GM21717 (cell line): Measurements from ENCODE around the gene EDN1.

Source experiments
- ATAC-seq: cut with Tn5 transposase; IDR thresholded peaks from one replicate; pipeline ENCODE4 v1.9.1; 2021; ENCODE audit warnings: mild to moderate bottlenecking, moderate library complexity; ENCODE audit not compliant: unreplicated experiment

The EDN1 gene

DNA sequence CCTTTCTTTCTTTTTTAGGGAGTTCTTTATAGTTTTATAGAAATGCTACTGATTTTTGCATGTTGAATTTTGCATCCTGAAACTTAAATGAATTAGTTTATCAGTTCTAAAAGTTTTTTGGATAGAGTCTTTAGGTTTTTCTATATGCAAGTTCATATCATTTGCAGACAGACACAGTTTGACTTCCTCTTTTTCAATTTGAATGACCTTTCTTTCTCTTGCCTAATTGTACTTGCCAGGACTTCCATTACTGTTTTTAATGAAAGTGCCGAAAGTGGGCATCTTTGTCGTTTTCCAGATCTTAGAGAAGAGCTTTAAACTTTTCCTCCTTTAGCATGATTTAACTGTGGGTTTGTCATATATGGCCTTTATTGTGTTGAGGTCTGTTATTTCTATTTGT lies 21.1 kb upstream of the EDN1 start:
- ATAC-seq, result no peak

DNA sequence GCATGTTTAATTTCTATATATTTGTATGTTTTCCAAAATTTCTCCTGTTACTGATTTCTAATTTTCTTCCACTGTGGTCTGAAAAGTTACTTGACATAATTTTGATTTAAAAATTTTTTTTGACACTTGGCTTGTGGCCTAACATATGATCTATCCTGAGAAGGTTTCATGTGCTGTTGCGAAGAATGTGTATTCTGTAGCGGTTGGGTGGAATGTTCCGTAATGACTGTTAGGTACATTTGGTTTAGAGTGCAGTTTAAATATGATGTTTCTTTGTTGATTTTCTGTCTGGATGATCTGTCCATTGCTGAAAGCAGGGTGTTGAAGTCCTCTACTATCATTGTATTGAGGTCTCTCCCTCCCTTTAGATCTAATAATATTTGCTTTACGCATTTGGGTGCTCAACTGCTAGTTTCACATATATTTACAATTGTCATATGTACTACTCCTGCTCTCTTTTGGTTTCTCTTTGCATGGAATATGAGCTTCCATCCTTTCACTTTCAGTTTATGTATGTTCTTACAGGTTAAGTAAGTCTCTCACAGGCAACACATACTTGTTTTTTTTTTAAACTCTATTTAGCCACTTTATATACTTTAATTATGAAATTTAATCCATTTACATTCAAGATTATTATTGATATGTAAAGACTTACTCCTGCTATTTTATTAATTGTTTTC lies 19.5 kb upstream of the EDN1 start:
- no peak for ATAC-seq

DNA sequence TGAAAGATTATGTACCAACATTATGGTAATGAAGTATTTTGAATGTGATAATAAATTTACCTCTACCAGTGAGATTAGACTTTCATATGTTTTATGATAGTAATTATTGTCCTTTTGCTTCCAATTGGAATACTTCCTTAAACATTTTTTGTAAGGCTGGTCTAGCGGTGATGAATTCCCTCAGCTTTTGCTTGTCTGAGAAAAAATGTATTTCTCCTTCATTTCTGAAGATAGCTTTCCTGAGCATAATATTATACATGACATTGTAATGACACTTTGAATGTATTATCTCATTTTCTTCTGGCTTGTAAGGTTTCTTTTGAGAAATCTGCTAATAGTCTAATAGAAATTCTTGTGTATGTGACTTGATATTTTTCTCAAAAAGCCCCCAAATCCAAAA lies 18.6 kb upstream of the EDN1 start:
- ATAC-seq, result no peak

DNA sequence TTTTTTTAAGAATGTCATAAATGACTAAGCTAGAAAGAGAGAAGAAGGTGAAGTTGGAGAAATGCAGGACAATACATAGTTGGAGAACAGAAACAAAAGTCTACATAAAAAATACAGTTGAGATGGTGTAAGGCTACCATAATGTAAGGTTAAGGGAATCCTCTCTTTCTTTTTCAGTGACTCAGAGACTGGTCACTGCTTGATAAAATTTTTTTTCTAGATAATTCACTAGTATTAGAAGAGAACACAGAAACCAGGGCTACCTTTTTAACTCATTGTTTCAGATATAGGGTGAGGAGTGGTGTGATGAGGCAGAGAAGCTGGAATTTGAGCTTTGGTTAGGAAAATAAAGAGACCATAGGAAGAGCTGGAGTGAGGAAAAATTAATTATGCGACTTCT lies 18.2 kb upstream of the EDN1 start:
- ATAC-seq, result no peak

DNA sequence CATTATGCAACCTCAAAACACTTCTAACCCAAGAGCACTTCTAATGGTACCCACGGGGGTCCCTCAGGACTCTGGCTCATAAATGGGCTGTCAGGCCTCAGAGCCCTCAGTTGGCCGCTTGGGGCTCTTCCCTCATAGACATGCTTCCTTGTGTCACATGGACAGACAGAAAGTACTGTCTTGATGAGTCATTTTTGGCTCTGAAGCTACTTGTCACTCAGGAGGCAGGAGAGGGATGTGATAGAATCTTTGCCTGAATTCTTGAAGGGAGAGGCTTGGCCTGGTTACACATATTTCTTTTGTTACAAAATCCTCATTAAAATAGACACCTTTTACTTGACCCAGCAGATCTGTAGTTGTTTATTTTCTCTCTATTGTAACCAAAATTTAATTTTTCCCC lies 15.1 kb upstream of the EDN1 start:
- no peak for ATAC-seq

DNA sequence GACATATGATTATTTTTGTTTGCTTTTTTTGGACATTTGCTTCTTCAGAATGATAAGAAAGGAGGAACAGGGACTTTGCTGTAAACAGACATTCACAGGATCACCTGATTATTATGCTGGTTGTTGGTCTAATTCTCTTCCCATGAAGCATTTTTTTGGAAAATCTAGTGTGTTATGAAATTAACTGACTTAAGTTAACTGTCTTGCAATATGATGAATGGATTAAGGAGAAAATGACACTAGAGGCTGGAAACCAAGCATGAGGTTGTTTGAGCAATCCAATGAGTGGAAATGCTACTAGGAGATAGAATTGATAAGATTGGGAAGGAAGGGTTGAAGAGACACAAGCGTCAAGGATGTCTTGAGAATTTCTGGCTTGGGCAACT lies 13.2 kb upstream of the EDN1 start:
- ATAC-seq, result no peak

DNA sequence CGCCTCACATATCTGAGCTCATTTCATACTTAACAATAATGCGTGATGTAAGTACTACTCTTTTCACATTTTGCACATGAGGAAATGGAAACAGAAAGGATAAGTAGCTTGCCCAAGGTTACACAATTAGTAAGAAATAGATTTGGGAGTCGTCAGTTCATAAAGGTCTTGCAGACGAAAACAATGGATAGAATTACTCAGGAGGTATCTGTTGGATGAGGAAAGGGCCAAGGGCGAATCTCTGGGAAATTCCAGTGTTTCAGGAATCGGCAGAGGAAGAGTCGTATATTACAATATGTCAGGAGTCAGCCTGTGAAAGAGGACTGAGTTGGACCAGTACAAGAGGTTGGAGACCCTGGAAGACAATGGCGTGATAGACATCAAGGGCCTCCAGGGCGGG lies 12.8 kb upstream of the EDN1 start:
- ATAC-seq, result no peak

DNA sequence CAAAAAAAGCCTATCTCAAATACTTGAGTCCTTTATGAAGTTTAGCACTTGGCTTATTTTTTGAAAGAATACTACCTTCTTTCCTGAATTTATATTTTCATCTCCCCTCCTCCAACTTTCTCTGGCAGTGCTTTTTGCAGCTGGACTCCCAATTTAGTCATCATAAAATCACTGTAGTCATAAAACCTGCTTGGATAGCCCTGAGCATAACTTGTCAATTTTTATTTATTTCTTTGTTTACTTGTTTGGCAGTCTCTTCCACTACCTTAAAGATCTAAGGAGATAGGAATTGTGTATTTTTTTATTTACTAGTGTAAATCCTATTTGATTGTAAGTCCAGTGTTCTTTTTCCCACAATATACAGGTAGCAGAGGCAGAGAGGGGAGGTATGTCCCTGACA lies 11.2 kb upstream of the EDN1 start:
- no peak for ATAC-seq

DNA sequence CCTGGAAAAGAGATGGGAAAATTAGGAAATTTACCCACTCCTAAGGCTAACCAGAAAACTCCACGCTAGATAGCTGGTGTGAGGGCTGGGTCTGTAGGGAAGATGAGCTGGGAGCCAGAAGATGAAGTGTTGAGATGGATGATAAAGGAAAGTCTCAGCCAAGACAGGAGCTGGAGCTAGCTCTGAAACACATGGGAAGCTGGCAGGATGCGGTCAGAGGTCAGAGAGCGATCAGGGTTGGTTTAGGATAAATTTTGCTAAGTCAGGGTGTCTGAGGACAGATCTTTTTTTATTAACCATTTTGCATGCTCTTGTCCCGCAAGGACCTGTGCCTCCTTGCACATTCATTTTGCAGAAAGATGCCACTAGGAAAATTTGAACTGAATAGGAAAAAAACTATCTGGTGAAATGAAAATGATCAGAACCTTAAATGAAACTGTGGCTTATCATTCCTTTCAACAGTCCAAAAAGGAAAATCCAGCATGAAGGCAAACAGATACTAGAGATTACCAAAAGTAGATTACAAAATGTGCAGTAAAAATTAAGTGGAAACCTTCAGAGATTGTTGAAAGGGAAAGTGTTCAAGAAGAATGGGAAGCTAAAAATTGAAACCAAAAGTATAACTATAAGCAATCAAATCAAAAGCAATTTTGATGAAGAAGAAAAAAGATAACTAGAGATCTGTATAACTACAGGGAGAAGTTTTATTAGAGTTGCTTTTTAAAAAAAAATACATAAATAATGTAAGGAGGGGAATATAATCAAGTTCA lies 10.7 kb upstream of the EDN1 start:
- ATAC-seq, result no peak

DNA sequence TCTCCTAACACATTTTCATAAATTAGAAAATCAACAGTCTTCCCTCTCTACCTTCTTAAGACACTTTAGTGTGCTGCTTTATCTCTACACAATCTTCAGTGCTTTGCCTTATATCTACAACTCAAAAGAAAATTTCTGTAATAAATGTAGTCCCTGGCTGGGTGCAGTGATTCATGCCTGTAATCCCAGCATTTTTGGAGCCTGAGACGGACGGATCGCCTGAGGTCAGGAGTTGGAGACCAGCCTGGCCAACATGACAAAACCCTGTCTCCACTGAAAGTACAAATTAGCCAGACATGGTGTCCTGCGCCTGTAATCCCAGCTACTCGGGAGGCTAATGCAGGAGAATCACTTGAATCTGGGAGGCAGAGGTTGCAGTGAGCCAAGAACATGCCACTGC lies 9.7 kb upstream of the EDN1 start:
- ATAC-seq, result no peak

DNA sequence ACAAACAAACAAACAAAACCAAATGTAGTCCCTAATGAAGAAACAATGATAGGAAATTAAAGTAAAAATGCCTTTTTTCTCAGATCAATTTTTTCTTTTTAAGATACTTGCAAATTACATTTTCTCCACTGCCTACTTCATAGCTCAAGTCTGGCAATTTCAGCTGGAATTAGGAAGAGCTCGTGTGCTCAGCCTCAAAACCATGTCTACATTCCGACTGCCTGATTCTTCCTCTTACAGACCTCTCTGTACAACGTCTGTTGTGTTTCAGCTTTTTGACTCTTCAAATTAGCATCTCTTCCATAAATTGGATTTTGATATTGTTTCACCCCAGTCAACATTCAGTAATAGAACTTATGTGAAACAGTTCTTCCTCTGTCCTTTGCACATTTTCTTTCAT lies 9.3 kb upstream of the EDN1 start:
- no peak for ATAC-seq

DNA sequence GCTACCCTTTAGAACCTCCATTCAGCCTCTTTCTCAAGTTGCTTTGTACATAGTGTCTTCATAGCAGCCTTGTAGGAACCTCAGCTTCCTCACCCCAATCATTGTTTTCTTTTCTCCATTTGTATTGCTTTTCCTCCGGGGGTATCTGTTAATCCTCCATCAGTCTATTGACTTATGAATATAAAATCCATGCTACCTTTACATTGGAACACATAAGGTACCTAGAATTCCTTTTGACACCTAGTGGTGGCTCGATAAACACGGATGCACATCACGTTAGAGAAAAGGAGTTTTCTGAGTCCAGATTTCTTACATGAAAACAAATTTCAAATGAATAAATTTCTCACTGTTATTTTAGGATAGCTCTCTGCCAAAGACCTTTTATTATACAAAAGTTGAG lies 6.3 kb upstream of the EDN1 start:
- ATAC-seq, result no peak

DNA sequence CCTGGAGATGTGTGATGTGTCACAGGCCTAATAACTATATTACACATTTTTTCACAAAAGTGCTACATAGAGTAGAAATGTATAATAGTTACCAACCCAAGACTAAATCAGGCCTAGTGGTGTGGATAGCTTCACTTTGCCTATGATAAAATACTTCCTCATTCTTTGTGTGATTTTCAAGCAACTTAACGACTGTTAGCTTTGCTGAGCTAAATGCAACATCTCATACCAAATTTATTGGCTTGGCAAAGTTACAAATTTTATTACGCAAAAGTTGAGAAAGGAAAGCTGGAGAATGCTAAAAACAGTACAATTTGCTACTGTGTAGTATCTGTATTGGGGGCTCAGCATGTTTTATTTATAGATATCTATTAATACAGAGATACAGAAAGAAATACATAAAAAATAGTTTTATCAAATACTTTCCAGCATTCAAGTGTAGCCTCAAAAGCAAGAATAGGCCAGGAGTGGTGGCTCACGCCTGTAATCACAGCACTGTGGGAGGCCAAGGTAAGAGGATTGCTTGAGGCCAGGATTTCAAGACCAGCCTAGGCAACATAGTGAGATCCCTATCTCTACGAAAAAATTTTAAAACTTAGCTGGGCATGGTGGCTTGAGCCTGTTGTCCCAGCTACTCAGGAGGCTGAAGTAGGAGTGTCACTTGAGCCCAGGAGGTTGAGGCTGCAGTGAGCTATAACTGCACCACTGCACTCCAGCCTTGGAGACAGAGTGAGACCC lies 3.6 kb upstream of the EDN1 start:
- ATAC-seq, result no peak

DNA sequence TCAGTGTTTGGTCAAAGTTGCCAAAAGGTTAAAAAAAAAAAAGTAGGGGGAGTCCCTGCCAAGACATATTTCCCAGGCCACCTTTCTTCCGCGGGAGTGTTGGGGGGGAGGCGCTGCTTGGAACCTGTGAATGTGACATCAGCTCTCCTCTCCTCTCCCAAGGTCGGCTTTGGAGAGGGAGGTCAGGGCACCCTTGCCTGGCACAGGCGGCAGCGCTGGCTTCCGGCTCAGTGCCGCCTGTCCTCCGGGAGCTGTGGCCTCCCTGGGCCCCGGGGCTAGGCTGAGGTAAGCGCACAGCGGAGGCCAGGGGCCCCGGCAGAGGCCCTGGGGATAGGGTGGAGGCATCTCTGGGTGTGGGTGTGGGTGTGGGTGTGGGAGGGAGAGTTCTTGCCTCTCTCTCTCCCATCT lies 1.9 kb upstream of the EDN1 start:
- no peak for ATAC-seq

DNA sequence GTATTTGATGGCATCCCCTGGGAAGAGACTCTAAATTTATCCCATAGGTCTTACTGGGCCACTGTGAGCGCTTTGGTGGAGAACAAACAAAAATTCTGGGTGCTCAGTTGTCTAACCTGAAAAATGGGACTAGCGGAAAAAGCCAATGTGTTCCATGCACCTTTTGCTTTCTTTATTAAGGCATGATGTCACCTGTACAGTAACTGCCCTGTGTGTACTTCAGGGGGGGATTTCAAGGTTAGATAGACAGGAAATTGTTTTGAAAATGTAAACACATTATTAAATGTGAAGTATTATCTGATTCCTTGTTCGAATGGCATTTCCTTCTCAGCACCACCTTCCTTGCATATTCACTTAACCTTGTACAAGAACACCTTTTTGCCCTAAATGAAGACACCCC lies 1.2 kb upstream of the EDN1 start:
- no peak for ATAC-seq

DNA sequence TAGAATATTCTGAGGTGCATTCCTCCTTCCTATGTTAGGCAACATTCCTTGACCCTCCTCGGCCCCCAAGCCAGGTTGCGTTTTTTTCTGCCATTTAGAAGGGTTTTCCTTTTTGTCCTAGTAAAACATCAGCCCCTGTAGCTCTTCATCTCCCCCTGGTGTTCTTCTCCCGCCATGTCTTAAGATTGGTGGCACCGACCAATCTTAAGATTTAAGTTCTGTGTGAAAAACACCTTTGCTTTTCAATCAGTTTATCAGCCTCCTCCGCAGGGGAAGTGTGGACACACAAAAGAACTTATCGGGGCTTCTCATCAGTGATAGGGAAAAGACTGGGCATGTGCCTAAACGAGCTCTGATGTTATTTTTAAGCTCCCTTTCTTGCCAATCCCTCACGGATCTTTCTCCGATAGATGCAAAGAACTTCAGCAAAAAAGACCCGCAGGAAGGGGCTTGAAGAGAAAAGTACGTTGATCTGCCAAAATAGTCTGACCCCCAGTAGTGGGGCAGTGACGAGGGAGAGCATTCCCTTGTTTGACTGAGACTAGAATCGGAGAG lies 719 bp upstream of the EDN1 start:
- no peak for ATAC-seq

DNA sequence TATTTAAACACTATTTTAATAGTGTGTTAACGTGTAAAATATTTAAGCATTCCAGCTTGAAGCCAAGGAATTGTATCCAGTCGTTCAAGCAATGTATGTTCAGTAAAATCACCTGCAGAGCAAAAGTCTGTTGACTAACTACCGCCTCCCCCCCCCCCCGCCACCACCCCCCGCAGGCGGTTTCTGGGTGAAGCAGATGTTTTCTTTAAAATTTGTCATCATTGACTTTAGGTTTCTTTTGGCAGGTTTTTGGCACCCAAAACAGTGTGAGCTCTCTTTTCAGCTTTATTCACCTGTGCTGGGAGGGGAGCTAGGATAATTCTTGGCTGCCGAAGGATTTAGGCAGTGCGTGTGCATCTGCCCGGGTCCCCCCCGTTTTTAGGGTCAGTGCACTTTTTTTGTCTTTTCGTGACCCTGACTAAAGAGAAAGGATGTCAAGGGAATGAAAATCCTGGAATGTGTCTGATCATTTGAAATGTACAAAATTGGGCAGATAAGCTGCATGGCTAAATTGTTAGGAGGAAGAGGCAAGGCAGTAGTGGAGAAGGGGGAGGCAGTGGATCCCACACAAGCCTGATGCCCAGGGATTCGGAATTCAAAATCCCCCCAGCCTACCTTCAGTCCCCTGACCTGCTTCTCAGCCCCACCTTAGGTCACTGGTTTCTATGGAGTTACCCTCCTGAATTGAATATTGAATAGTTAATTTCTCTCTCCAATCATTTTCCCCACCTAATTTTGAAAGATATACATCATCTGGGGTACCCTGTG lies 1.1 kb downstream of the EDN1 start:
- no peak for ATAC-seq

DNA sequence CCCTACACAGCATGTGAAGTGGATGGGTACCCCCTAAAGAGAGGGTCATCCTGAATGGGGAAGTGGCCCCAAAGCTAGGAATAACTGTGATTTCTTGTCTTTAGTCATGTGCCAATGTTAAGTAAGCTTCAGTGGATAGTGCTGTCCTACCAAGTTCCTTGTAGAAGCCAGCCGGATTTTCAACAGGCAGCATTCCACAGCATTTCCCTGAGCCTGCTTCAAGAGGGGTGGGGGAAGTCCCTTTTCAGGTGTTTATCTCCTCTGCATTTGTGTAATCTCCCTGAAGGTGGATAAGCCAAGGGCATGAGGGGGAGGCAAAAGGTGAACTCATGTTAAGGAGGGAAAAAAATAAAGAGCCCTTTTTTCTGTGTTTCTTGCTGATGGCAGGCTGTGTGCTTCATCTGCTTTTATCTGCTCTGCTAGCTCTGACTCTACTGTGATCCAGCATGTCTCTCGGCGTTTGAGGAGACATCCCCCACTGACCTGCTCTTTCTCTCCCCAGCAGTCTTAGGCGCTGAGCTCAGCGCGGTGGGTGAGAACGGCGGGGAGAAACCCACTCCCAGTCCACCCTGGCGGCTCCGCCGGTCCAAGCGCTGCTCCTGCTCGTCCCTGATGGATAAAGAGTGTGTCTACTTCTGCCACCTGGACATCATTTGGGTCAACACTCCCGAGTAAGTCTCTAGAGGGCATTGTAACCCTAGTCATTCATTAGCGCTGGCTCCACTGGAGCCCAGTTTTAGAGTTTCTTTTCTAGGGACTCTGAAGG lies 1.9 kb downstream of the EDN1 start:
- no peak for ATAC-seq

DNA sequence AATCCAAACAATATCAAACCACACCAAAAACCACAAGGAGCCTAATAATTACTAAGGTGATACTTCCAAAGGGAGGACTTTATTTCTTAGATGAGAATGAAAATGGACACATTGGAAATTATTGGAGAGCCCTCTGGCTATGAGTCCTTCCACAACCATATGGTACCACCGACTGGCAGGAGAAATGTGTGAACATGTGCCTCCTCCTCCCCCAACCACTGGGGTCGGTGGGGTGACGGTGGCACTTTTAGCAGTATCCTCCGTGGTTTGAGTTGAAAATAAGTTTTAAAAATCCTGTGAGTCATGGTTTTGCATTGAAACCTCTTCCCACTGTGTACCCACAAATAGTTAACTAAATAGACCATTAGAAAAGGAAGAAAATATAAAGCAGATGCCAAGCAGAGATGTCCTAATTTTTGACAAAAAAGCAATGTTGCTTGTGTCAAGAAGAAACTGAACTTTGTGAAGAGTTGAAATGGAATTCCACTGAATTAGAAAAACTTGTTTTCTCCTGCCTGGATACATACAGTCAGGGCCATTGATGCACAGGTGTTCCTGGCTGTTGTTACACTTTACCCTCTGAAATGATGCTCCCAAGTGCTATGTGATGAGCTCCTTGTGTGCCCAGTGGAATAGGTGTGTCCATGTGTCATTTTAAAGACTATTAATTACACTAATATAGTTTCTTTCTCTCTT lies 3.2 kb downstream of the EDN1 start:
- no peak for ATAC-seq
